Measurements from ENCODE around the gene VTA1. TPM values are rescaled to one million over a fixed set of nuclear protein-coding genes. Genes with fewer than 3 reads are reported as not detected.

VTA1 gene
- total and polyA plus RNA-seq, 2 of the 13 experiments (the other 11 are each of a cell fraction or from before 2014, with no cell fraction given) = 70.7 to 89.1 TPM

GRCh38 chr6:142165227-142165626 is 18.2 kb downstream of the VTA1 start:
- Histone ChIP-seq H3K27me3 (ENCODE audit: control insufficient read depth in 1 of 2, insufficient read depth in 2 of 2, low read length in 2 of 2) (no peaks in the 10 kb centered on the region), H2AFZ (ENCODE audit: low read length) (no peak overlapping the region), H4K20me1 (ENCODE audit: insufficient read depth, low read length) (0 out of 2 replicates have a peak, but pooled peaks cover 3% of the 10 kb centered on the region), H3K36me3 (replicated peaks in 1 of 2; ENCODE audit: control insufficient read depth in 1 of 2, insufficient read depth in 2 of 2, low read length in 2 of 2) (peaks cover 8 to 26% of the 10 kb centered on the region in 2 experiments), H3K4me3 (replicated peaks in 1 of 3; ENCODE audit: insufficient read depth in 1 of 3, low read depth in 2 of 3, low read length in 3 of 3) (no peak overlapping the region), H3K9ac (ENCODE audit: insufficient read depth, low read depth, low read length) (no peak overlapping the region), H3K9me3 (ENCODE audit: low read length) (no peaks in the 10 kb centered on the region), H3K79me2 (ENCODE audit: insufficient read depth, low read length) (peaks cover 53% of the 10 kb centered on the region), H3K4me2 (ENCODE audit: low read depth, low read length) (no peak overlapping the region), H3K27ac (ENCODE audit: extremely low read length, insufficient read depth, low read length) (no peak overlapping the region), H3K4me1 (ENCODE audit: insufficient read depth, low read length) (no peaks in the 10 kb centered on the region)
- CTCF ChIA-PET (ENCODE audit: low intra/inter-chr PET ratio, low total read pairs) = no interaction called here
- DNase-seq (ENCODE audit: low spot score) (no peak), FAIRE-seq (no peak), ATAC-seq (no peak)
- no peak for TF ChIP-seq ZNF143 (CRISPR knock-in tag; IDR thresholded peaks at IDR 0.05)
- TF ChIP-seq ZNF33A (CRISPR knock-in tag; IDR thresholded peaks at IDR 0.05; ENCODE audit: borderline replicate concordance) = no peak
- no peak for TF ChIP-seq NFIB (CRISPR knock-in tag; IDR thresholded peaks at IDR 0.05; ENCODE audit: borderline replicate concordance)
- no peak for TF ChIP-seq ZFP37 (CRISPR knock-in tag; IDR thresholded peaks at IDR 0.05; ENCODE audit: borderline replicate concordance)
- no peak for TF ChIP-seq CTCF (CRISPR knock-in tag; IDR thresholded peaks at IDR 0.05)
- no peak for TF ChIP-seq RERE (CRISPR knock-in tag; IDR thresholded peaks at IDR 0.05; ENCODE audit: low read depth)
- over 99% methylated on average over 4 of the region's 4 CpGs for WGBS (ENCODE audit: low lambda C conversion rate)
- intact Hi-C loops (cut with micrococcal nuclease; ENCODE audit: unreplicated experiment) (no loop called here), in situ Hi-C loops (cut with HindIII; ENCODE audit: extremely low pct_ligation_motif_present, low pct_unique_long_range_greater_than_20kb) (loop anchor here (10.0 kb wide), 1 partner anchor 220 kb away; no protein-coding TSS in a partner anchor)
- BruUV-seq (replicated peaks) = no TSS peak
- POLR2A ChIA-PET = interaction anchor here (1.2 kb wide), 1 partner anchor 18 kb away, joined by 3 read pairs; the partner anchor contains the start of genes NMBR and VTA1

Measured in HepG2 (cell line).